D721Med (cell line): ENCODE data around the gene CCL23.
A peak's percentile ranks its signal among the peaks of the same experiment; 100 is the strongest.

Experiments used
- DNase-seq: peaks from one replicate; pipeline ENCODE4 v3.0.0; 2011; ENCODE audit warnings: low spot score; ENCODE audit not compliant: insufficient read length
- FAIRE-seq: peaks from 2 replicates; lab custom pipeline; 2011; peaks lifted over from hg19 to GRCh38; lab: Jason Lieb, UNC
- CTCF ChIP-seq: IDR thresholded peaks from 2 replicates; pipeline ENCODE4 v1.5.1; 2012; ENCODE audit warnings: mild to moderate bottlenecking, control low read depth; ENCODE audit not compliant: insufficient read depth; ENCODE audit errors: missing control alignments

CCL23 gene

DNA sequence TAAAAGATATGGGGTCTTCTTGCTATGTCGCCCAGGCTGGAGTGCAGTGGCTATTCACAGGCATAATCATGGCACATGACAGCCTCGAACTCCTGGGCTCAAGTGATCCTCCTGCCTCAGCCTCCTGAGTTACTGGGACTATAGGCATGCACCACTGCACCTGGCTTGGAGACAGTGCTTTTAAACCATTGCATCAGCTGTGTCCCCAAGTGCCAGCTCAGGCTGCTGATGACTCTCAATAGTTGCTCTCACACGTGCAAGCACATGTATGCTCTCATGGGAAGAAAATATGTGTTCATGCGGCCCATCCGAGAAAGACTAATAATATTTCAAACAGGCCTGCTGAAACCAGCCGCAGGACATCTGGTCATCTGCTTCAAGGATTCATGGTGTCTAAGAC, 45.2 kb downstream of the CCL23 start:
- no peak for DNase-seq
- no peak for TF ChIP-seq CTCF
- no peak for FAIRE-seq

DNA sequence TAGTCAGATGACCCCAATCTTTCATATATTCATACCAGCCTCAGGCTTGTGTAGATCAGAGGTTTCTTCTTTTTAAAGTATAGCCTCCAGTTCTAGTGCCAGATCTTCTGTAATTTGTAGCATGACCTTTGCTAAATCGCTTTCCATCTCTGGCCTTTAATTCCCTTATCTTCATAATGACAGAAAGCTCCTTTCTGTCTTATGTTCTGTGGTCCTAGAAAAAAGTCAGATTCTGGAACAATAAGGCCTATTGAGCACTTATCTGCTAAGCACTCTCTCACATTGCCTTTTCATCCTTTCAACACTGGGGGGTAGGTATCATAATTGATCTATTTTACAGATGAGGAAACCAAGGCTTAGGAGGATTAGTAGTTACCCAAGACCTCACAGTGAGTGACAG, 45.7 kb downstream of the CCL23 start:
- TF ChIP-seq CTCF = no peak
- FAIRE-seq = no peak
- no peak for DNase-seq

- TF ChIP-seq CTCF = peak; percentile 96
- FAIRE-seq (no peak), DNase-seq (no peak)
Observed at GRCh38 chr17:35969558-35970380, 48.0 kb downstream of the CCL23 start.

DNA sequence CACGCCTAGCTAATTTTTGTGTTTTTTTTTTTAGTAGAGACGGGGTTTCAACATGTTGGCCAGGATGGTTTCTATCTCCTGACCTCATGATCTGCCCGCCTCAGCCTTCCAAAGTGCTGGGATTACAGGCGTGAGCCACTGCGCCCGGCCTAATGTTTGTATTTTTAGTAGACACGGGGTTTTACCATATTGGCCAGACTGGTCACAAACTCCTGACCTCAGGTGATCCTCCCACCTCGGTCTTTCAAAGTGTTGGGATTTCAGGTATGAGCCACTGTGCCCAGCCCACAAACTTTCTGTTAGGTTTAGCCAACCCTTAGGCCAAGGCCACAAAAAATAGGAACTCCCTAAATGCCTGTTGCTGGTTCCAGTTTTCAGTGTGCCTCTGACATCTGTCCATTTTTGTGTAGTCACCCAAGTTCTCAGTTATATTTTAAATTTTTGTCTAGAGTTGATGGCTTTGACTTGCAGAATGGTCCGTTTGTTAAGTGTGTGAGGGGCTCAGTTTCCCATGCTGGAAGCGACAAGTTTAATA, 49.2 kb downstream of the CCL23 start:
- no peak for DNase-seq
- no peak for TF ChIP-seq CTCF
- FAIRE-seq = no peak

- DNase-seq (no peak), FAIRE-seq (no peak)
- no peak for TF ChIP-seq CTCF
Observed at GRCh38 chr17:35965272-35965671, 52.5 kb downstream of the CCL23 start.

DNA sequence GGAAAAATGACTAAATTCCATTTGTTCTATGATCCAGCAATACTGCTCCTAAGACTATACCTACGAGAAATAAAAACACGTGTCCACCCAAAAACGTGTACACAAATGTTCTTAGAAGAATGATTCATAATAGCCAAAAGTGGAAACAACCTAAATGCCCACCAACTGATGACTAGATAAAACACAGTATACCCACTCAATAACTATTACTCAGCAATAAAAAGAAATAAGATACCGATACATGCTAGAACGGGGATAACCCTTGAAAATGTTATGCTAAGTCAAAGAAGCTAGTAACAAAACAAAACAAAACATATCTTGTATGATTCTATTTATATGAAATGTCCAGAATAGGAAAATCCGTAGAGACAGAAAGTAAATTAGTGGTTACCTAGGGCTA, 54.1 kb downstream of the CCL23 start:
- FAIRE-seq (no peak), DNase-seq (no peak)
- TF ChIP-seq CTCF = no peak
